Naive B cell (primary cell): ENCODE data around the gene PIK3R1. TPM values are rescaled to one million over a fixed set of nuclear protein-coding genes. Genes with fewer than 3 reads are reported as not detected.
A peak's percentile ranks its signal among the peaks of the same experiment; 100 is the strongest.

ENCODE experiments used
- ATAC-seq, 2 donors: fragments of 150-1000 bp; cut with Tn5 transposase; 2 replicates each; pipeline ENCODE4 v1.10.0; 2021; ENCODE audit warnings: low read depth in 2 of 2, mild to moderate bottlenecking in 2 of 2, moderate library complexity in 2 of 2
- DNase-seq: peaks from one replicate; pipeline ENCODE4 v3.0.0; 2022
- H3K27ac Mint-ChIP-seq, 6 donors: one replicate each; pipeline ENCODE4 v1.8.0; 2020 to 2022; ENCODE audit warnings: mild to moderate bottlenecking in 6 of 6, mixed read lengths in 6 of 6, moderate library complexity in 5 of 6, inconsistent platforms in 2 of 6
- H3K27me3 Mint-ChIP-seq, 3 donors: one replicate each; pipeline ENCODE4 v1.8.0; 2021 to 2022; ENCODE audit warnings: mixed read lengths in 3 of 3, mild to moderate bottlenecking in 1 of 3
- H3K36me3 Mint-ChIP-seq, 2 donors: one replicate each; pipeline ENCODE4 v1.8.0; 2020 to 2022; ENCODE audit warnings: mixed read lengths in 2 of 2, inconsistent platforms in 1 of 2, mild to moderate bottlenecking in 1 of 2
- H3K4me1 Mint-ChIP-seq, 3 donors: one replicate each; pipeline ENCODE4 v1.8.0; 2020 to 2022; ENCODE audit warnings: mixed read lengths in 3 of 3, inconsistent platforms in 1 of 3, mild to moderate bottlenecking in 1 of 3, moderate library complexity in 1 of 3
- H3K4me3 Mint-ChIP-seq, 8 donors: one replicate each; pipeline ENCODE4 v1.8.0; 2020 to 2022; ENCODE audit warnings: mild to moderate bottlenecking in 8 of 8, mixed read lengths in 8 of 8, moderate library complexity in 8 of 8, inconsistent platforms in 2 of 8
- H3K9me3 Mint-ChIP-seq, 7 donors: one replicate each; pipeline ENCODE4 v1.8.0; 2020 to 2022; ENCODE audit warnings: mixed read lengths in 7 of 7, mild to moderate bottlenecking in 5 of 7, inconsistent platforms in 2 of 7, moderate library complexity in 1 of 7
- polyA plus RNA-seq, 6 donors: library from polyadenylated mRNA; unstranded; fragments of 300-500 nt; fragmentation: Illumina TruSeq; gene quantifications; one replicate each; pipeline ENCODE4 v1.2.3, GENCODE V29; 2021; ENCODE audit warnings: low read depth in 6 of 6

PIK3R1 gene
- polyA plus RNA-seq, 6 donors from 2014 or later = 31.2 to 49.2 (median 39.3) TPM

DNA sequence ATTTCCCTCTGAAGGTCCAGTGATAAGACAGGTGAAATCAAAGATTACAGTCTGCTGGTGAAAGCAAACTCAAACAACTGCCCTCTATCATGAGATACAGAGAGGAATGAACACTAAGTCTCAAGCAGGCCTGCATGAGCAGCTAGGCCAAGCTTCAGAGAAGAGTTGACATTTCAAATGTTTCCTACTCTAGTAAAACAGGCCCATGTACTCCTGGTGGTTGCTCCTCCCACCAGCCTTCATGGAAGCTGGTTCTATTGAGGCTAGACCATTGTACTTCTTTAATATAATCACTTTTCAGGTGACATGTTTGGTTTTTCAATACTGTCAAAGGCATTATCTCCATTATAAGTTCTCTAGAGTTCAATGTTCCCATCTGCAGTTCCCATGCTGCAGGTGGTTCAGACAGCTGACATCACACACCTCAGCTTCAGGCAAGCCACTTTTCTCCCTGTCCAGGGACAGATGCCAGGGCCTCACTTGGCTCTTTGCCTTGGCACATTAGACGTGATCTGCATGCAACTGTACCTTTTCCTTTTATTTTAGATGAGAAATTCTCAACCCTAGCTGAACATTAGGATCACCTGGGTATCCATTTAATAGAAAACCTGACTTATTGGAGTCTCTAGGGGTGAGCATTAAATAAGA is 89.8 kb downstream of the PIK3R1 start:
- no peaks in the 10 kb centered on the region for H3K9me3 Mint-ChIP-seq
- peaks cover 0 to 1% of the 10 kb centered on the region in 2 donors for H3K36me3 Mint-ChIP-seq
- no peak overlapping the region for H3K4me3 Mint-ChIP-seq
- peak overlapping the region in 1 of 6 donors; percentile 39 for H3K27ac Mint-ChIP-seq
- DNase-seq = no peak
- ATAC-seq = no peak
- peaks cover 0 to 5% (median 0%) of the 10 kb centered on the region in 3 donors for H3K27me3 Mint-ChIP-seq
- no peaks in the 10 kb centered on the region for H3K4me1 Mint-ChIP-seq

- Mint-ChIP-seq H3K4me1 (no peaks in the 10 kb centered on the region), H3K27me3 (peaks cover 0 to 5% (median 0%) of the 10 kb centered on the region in 3 donors), H3K36me3 (no peaks in the 10 kb centered on the region), H3K27ac (peak overlapping the region in 1 of 6 donors; percentile 72), H3K9me3 (peaks cover 0 to 2% (median 0%) of the 10 kb centered on the region in 7 donors), H3K4me3 (no peak overlapping the region)
- no peak for DNase-seq
- no peak for ATAC-seq
These were observed 90.9 kb downstream of the PIK3R1 start for GRCh38 chr5:68306361-68307014.

GRCh38 chr5:68313336-68313735 is 97.8 kb downstream of the PIK3R1 start:
- Mint-ChIP-seq H3K4me1 (peaks cover 7 to 14% (median 13%) of the 10 kb centered on the region in 3 donors), H3K27ac (no peak overlapping the region), H3K27me3 (peaks cover 0 to 6% (median 0%) of the 10 kb centered on the region in 3 donors), H3K9me3 (peaks cover 0 to 2% (median 0%) of the 10 kb centered on the region in 7 donors), H3K4me3 (no peak overlapping the region), H3K36me3 (no peaks in the 10 kb centered on the region)
- no peak for DNase-seq
- no peak for ATAC-seq

DNA sequence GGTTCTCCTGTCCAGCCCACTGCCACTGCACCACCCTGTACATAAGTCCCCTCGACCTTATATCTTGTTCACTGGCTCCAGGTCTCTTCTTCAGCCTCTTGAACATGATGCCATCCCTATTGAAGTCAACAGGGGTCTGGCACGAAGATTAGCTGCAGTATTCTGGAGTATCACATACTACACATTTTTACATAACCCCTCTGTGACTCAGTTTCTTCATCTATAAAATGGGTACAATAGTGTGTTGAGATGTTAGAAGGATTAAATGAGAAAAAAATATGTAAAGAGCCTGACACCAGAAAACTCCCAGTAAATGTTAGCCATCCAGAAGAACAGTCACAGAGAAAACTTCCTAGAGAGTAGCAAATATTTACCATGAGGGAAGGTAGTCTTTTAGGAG is 98.9 kb downstream of the PIK3R1 start:
- Mint-ChIP-seq H3K36me3 (no peaks in the 10 kb centered on the region), H3K9me3 (peaks cover 0 to 5% (median 2%) of the 10 kb centered on the region in 7 donors), H3K4me1 (peaks cover 7 to 14% (median 13%) of the 10 kb centered on the region in 3 donors), H3K4me3 (no peak overlapping the region), H3K27me3 (peaks cover 0 to 4% (median 0%) of the 10 kb centered on the region in 3 donors), H3K27ac (no peak overlapping the region)
- ATAC-seq (no peak), DNase-seq (no peak)

DNA sequence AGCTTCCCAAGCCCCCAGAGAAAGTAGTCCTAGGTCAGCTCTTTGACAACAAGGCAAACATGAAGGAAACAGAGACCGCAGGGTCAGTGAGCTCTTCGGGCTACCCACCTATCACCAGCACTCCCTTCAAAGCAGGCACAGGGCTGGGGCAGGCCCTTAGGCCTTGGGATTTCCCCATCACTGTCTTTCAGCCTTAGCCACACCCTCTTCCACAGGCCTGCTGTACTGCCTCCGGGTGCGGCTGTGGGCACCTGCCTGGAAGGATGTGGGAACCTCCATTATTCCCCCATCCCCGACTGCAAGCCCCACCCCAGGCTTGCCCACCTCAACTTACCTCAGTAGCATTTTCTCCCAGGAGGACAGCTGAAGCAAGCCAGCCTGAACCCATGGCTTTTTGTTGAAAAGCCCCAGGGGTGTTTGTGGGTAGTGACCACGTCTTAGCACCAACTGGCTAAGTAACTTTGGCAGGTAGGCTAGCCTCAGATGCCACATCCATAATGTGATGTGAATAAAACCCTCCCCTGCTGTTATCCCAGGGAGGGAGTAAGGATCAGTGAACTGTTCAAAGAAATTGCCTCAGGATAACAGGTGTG is 100.2 kb downstream of the PIK3R1 start:
- Mint-ChIP-seq H3K36me3 (no peaks in the 10 kb centered on the region), H3K27ac (peak overlapping the region; percentile 45 to 79 (median 54)), H3K9me3 (peaks cover 0 to 5% (median 2%) of the 10 kb centered on the region in 7 donors), H3K4me3 (no peak overlapping the region), H3K4me1 (peaks cover 7 to 14% (median 13%) of the 10 kb centered on the region in 3 donors), H3K27me3 (peaks cover 0 to 4% (median 0%) of the 10 kb centered on the region in 3 donors)
- ATAC-seq (peak; percentile 98 to 99), DNase-seq (peak; percentile 24)

DNA sequence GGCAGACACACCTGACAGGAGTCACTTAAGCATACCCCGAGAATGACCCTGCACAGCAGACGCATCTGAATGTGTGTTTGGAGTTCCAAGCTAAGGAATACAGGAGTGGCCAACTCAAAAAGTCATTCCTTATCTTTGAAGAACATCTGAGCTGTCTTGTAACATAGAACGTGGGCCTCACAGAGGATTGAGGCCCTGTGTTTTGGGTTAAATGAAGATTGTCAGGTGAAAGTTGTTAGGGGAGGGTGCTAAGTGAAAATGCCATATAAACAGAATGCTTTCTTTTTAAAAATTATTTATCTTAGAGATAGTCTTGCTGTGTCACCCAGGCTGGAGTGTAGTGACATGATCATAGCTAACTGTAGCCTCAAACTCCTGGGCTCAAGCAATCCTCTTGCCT is 100.9 kb downstream of the PIK3R1 start:
- Mint-ChIP-seq H3K4me1 (peaks cover 7 to 14% (median 13%) of the 10 kb centered on the region in 3 donors), H3K9me3 (peaks cover 0 to 5% (median 0%) of the 10 kb centered on the region in 7 donors), H3K27me3 (peaks cover 0 to 4% (median 0%) of the 10 kb centered on the region in 3 donors), H3K36me3 (no peaks in the 10 kb centered on the region), H3K27ac (peak overlapping the region in 1 of 6 donors; percentile 26), H3K4me3 (no peak overlapping the region)
- ATAC-seq (no peak), DNase-seq (no peak)

- H3K4me1 Mint-ChIP-seq = peaks cover 7 to 14% (median 13%) of the 10 kb centered on the region in 3 donors
- peaks cover 0 to 5% (median 0%) of the 10 kb centered on the region in 7 donors for H3K9me3 Mint-ChIP-seq
- no peak for ATAC-seq
- H3K4me3 Mint-ChIP-seq = no peak overlapping the region
- no peak overlapping the region for H3K27ac Mint-ChIP-seq
- H3K27me3 Mint-ChIP-seq = peaks cover 0 to 4% (median 0%) of the 10 kb centered on the region in 3 donors
- no peak for DNase-seq
- no peaks in the 10 kb centered on the region for H3K36me3 Mint-ChIP-seq
These were observed 102.1 kb downstream of the PIK3R1 start for GRCh38 chr5:68317646-68318045.

DNA sequence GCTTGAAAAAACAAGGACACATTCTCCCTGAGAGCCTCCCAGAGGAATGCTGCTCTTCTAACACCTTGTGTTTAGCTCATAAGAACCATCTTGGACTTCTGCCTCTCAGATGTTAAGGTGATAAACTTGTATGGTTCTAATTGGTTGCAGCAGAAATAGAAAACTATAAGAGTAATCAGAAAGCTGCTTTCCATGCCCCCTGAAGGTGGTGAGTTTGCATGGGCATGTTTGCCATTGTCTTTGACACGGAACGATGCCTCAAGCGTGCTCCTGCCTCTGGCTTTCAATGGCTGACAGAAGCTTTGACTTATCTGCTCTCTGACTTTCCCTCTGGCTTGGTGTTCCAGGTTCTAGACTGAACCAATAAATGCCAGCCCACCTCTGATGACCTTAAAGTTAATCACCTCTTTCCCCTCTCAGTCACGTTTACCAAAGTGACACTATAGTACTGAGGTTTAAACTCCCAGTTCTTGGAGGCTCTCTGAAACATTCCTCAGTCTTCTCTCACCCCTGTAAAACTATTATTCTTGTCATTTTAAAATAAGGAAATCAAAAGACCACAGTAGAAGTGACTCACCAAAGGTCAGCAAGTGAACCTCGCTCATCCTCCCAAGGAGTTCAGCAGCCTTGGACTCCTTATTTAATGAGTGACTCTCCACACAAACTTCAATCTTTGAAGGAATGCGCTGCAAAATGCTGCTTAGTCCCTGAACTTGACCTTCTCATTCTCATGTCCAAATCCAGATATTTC is 103.6 kb downstream of the PIK3R1 start:
- no peak for ATAC-seq
- Mint-ChIP-seq H3K27me3 (peaks cover 0 to 4% (median 0%) of the 10 kb centered on the region in 3 donors), H3K36me3 (no peaks in the 10 kb centered on the region)

GRCh38 chr5:68319706-68320412 is 104.3 kb downstream of the PIK3R1 start:
- Mint-ChIP-seq H3K36me3 (peaks cover 0 to under 1% of the 10 kb centered on the region in 2 donors), H3K9me3 (peaks cover 0 to 11% (median 4%) of the 10 kb centered on the region in 7 donors), H3K4me3 (no peak overlapping the region), H3K4me1 (peaks cover 7 to 14% (median 14%) of the 10 kb centered on the region in 3 donors), H3K27ac (peak overlapping the region in 1 of 6 donors; percentile 2), H3K27me3 (peaks cover 0 to 4% (median 0%) of the 10 kb centered on the region in 3 donors)
- no peak for DNase-seq
- no peak for ATAC-seq

More for the DNA sequence above, 103.6 kb downstream of the PIK3R1 start:
- no peak for DNase-seq
- Mint-ChIP-seq H3K9me3 (peaks cover 0 to 5% (median 0%) of the 10 kb centered on the region in 7 donors), H3K4me1 (peaks cover 7 to 14% (median 13%) of the 10 kb centered on the region in 3 donors), H3K4me3 (no peak overlapping the region), H3K27ac (no peak overlapping the region)

- no peak for ATAC-seq
- H3K4me1 Mint-ChIP-seq = peaks cover 8 to 15% (median 13%) of the 10 kb centered on the region in 3 donors
- H3K27me3 Mint-ChIP-seq = peaks cover 0 to 4% (median 0%) of the 10 kb centered on the region in 3 donors
- peaks cover 0 to 7% of the 10 kb centered on the region in 2 donors for H3K36me3 Mint-ChIP-seq
- DNase-seq = no peak
- no peak overlapping the region for H3K27ac Mint-ChIP-seq
- H3K9me3 Mint-ChIP-seq = peaks cover 2 to 16% (median 9%) of the 10 kb centered on the region in 7 donors
- no peak overlapping the region for H3K4me3 Mint-ChIP-seq
These were observed 104.9 kb downstream of the PIK3R1 start for GRCh38 chr5:68320413-68320986.

DNA sequence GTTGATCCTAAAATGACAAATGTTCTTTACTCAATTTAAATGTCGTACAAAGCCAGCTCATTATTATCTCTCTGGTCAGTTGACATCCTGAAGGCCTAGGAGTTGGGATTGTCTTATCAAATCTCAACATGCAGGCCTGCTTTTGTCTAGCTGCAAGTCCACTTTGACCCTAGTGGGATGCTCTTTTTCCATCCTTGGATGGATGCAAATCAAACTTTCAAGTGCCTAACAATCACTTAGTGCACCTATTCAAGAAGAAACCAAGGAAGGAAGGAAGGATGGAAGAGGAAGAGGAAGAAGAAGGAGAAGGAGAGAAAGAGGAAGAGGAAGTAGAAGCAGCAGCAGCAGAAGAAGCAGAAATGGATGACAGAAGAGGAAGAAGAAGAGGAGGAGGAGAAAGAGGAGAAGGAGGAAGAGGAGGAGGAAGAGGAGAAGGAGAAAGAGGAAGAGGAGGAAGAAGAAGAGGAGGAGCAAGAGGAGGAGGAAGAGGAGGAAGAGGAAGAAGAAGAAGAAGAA is 109.6 kb downstream of the PIK3R1 start:
- Mint-ChIP-seq H3K36me3 (peaks cover 0 to 7% of the 10 kb centered on the region in 2 donors), H3K4me3 (no peak overlapping the region), H3K9me3 (peaks cover 0 to 12% (median 5%) of the 10 kb centered on the region in 7 donors), H3K27ac (peak overlapping the region in 4 of 6 donors; percentile 57 to 94 (median 84)), H3K4me1 (peaks cover 4 to 7% (median 5%) of the 10 kb centered on the region in 3 donors), H3K27me3 (peaks cover 5 to 11% (median 8%) of the 10 kb centered on the region in 3 donors)
- DNase-seq (no peak), ATAC-seq (no peak)
